Effector memory CD4-positive, alpha-beta T cell (primary cell): ENCODE measurements around the gene EXOC3L1.

ENCODE experiments used
- DNase-seq, 3 donors: peaks; one replicate each; pipeline ENCODE4 v3.0.0-alpha.2; 2020
- H3K27ac ChIP-seq: 2 replicates; pipeline ENCODE4 v1.7.0; 2013; ENCODE audit warnings: mild to moderate bottlenecking, low read length, moderate library complexity; ENCODE audit not compliant: insufficient read depth, poor library complexity, severe bottlenecking
- H3K27me3 ChIP-seq: replicated peaks from 2 replicates; pipeline ENCODE4 v1.7.0; 2013; ENCODE audit warnings: mild to moderate bottlenecking, low read length; ENCODE audit not compliant: insufficient read depth, control insufficient read depth, poor library complexity, severe bottlenecking
- H3K36me3 ChIP-seq: 2 replicates; pipeline ENCODE4 v1.7.0; 2013; ENCODE audit warnings: mild to moderate bottlenecking, low read length, moderate library complexity; ENCODE audit not compliant: control insufficient read depth, insufficient read depth
- H3K4me1 ChIP-seq: 2 replicates; pipeline ENCODE4 v1.7.0; 2013; ENCODE audit warnings: low read length, mild to moderate bottlenecking; ENCODE audit not compliant: control insufficient read depth, insufficient read depth, poor library complexity, severe bottlenecking
- H3K4me3 ChIP-seq: 2 replicates; pipeline ENCODE4 v1.7.0; 2013; ENCODE audit warnings: low read length, low read depth, mild to moderate bottlenecking; ENCODE audit not compliant: insufficient read depth, poor library complexity, severe bottlenecking
- H3K9me3 ChIP-seq: 2 replicates; pipeline ENCODE4 v1.7.0; 2013; ENCODE audit warnings: mild to moderate bottlenecking, low read length, moderate library complexity; ENCODE audit not compliant: control insufficient read depth
- total RNA-seq, 3 donors: gene quantifications; one replicate each; lab custom pipeline; 2026; lab: John Stamatoyannopoulos, UW

Gene EXOC3L1, protein sequence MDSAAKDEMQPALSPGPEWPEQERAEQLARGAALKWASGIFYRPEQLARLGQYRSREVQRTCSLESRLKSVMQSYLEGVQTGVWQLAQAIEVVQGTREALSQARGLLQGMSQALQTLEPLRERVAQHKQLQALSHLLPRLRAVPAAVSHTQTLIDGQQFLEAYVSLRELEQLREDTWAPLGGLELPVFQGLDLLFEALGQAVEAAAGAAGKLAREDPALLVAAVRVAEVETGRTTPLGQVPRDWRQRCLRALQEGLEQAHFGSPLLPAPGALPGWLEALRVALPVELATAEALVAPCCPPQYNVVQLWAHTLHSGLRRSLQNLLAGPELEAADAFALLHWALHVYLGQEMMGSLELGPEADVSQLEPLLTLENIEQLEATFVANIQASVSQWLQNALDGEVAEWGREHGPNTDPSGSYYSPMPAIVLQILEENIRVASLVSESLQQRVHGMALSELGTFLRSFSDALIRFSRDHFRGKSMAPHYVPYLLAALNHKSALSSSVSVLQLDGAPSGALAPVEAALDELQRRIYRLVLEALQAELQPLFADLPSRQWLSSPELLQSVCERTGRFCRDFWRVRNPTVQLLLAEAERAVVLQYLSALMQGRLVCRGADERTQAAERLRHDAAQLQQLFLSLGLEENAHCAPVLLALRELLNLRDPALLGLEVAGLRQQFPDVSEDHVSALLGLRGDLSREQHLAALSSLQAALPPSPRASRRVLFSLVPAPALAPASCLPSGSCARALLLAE
- total RNA-seq: 0 to 0.52 (median 0) reads per million in 3 donors

DNA sequence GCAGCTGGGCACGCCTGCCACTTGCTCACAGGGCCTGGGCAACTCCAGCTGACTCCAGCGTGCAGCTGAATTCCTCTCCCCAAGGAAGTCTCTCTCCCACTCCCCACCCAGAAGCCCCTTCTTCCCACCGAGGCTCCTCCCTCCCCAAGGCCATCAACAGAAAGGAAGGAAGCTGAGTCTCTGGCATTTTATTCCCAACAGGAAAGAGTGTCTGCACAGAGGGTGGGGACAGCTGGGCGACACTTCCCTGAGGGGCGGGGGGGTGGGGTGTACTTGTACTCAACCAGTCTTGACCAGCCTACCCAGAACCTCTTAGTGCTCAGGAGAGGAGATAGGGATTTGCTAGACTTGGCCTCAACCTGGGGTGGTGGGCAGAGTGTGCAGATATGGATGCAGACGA is at the start of gene EXOC3L1:
Gene EXOC3L1 (minus strand): TSS at position 96 of the 400 bp plus-strand sequence. CDS start 460 bp downstream, outside the sequence.
- DNase-seq: no peak
- no peak within 1 kb of the TSS for H3K27ac ChIP-seq
- H3K4me1 ChIP-seq: peaks cover 32% of the 10 kb centered on the region
- H3K9me3 ChIP-seq: no peaks in the 10 kb centered on the region
- H3K27me3 ChIP-seq: no peaks in the 10 kb centered on the region
- H3K4me3 ChIP-seq: no peak within 1 kb of the TSS
- peaks cover 8% of the 10 kb centered on the region for H3K36me3 ChIP-seq

DNA sequence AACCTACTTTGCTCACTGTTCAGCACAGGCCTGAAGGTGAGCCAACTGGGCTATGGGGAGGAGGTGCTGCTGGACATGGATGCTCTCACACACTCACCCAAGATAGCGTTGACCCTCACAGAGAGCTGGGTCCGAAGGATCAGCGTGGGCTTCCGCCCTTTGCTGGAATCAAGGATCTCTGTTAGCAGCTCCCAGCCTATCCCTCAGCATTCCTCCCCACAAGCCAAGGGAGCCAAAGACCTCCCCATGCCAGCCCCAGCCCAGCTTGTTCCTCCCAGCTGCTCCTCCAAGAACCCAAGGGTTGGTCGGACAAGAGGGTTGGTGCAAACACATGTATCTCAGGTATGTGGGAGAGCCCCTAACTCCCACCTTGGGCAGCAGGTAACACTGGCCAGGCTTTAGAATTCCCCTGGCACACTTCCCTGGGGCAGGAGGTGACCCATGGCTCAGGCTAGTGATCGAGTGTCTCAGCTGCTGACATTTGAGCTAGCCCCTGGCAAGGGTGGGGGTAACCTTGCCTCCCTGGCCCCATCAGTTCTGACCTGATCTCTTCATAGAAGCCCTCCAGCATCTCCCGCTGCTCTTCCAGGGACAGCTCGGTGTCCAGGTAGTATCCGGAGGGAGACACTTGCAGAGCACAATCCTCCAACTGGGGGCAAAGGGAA is 49.0 kb upstream of the EXOC3L1 start:
- DNase-seq: no peak
- H3K9me3 ChIP-seq: no peaks in the 10 kb centered on the region
- H3K4me1 ChIP-seq: peaks cover 14% of the 10 kb centered on the region
- no peak overlapping the region for H3K4me3 ChIP-seq
- H3K27me3 ChIP-seq: no peaks in the 10 kb centered on the region
- H3K36me3 ChIP-seq: peaks cover 32% of the 10 kb centered on the region
- H3K27ac ChIP-seq: no peak overlapping the region

DNA sequence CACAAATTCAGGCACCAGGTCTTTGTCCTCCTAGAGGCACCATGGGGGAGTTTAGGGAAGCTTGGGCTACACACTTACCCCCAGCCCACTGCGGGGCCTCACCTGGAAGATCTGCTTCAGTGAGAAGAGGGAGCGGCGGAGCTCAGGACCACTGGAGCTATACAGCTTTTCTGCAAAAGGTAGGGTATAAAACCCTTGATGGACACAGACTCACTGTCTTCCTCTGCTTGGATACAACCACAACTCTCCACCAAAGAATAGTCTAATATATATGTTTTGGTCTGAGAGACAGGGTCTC is 48.3 kb upstream of the EXOC3L1 start:
- no peak for DNase-seq
- Histone ChIP-seq H3K27me3 (no peaks in the 10 kb centered on the region), H3K4me3 (no peak overlapping the region), H3K4me1 (peaks cover 7% of the 10 kb centered on the region), H3K36me3 (peaks cover 33% of the 10 kb centered on the region), H3K27ac (no peak overlapping the region), H3K9me3 (no peaks in the 10 kb centered on the region)

DNA sequence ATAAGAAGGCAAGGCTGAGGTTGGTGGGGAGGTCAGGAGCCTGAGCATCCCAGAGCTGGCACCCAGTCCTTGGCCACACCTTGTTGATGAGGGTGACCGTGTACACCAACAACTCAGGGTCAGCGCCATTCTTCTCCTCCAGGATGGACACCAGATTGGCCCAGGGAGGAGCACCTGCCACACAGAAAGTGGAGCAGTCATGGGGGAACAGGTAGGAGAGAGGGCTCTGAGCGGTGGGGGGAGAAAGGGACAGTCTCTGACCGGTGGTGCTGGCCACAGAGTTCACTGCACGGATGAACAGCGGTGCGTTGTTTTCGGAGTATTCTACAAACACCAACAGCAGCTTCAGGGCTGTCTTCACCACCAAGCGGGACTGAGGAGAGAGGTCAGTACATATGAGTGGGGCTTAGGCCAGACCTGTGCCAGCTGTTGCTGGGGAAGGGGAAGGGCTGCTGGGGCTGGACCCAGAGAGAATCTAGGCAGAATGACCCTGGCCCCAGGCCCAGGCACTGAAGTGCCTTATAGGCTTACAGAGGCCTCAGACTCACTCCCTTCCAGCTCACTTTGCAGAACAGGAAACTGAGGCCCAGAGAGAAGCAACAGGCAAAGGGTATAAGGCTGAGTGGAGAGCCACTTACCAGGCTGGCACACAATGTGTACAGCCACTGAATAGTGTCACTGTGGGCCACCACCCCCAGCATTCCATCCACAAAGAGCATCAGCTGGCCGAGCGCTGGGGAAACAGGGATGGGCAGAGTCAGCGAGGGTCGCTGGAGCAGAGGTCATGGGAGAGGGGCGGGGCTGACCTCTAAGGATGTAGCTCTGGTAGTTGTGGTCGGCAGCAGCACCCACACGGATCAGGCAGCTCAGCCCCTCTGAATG is 47.7 kb upstream of the EXOC3L1 start:
- Histone ChIP-seq H3K9me3 (no peaks in the 10 kb centered on the region), H3K36me3 (peaks cover 33% of the 10 kb centered on the region), H3K27me3 (no peaks in the 10 kb centered on the region), H3K4me3 (no peak overlapping the region), H3K27ac (peak overlapping the region; percentile 7), H3K4me1 (peaks cover 7% of the 10 kb centered on the region)
- no peak for DNase-seq

DNA sequence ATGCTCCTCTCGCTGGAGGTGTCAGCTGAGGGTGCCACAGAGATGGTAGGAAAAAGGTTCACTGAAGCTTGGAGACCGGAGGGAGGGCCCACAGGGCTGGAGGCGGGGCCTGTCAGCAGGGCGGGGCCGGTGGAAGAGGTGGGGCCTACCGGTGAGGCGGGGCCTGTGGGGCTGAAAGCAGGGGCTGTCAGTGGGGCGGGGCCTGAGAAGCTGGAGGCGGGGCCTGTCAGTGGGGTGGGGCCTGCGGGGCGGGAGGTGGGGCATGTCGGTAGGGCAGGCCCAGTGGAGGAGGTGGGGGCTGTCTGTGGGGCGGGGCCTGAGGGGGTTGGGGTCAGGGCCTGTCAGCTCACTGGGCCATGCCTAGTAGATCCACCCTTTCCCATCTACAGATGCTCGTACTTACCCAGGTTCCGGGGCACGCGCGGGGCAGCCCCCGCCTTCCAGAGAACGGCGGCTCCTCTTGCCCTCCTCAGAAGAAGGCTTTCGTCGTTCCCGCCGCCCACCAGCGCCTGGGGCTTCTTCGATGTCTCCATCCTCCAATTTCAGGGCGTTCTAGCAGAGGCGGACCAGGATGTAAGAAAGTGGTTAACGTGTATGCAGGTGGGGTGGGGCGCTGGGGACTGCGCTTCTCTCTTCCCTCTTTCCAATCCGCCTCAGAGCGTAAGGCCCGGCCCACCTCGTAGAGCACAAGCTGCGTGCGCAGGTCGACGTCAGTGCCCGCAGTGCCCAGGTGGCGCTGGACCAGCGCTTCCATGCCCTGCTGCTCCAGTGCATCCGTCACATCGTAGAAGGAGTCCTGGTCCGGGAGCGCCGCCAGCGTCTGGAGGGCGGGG is 46.8 kb upstream of the EXOC3L1 start:
- Histone ChIP-seq H3K27ac (peak overlapping the region; percentile 71), H3K27me3 (no peaks in the 10 kb centered on the region), H3K4me3 (no peak overlapping the region), H3K4me1 (peaks cover 7% of the 10 kb centered on the region), H3K9me3 (no peaks in the 10 kb centered on the region), H3K36me3 (peaks cover 33% of the 10 kb centered on the region)
- DNase-seq: peak; percentile 74 to 83 (median 77)

DNA sequence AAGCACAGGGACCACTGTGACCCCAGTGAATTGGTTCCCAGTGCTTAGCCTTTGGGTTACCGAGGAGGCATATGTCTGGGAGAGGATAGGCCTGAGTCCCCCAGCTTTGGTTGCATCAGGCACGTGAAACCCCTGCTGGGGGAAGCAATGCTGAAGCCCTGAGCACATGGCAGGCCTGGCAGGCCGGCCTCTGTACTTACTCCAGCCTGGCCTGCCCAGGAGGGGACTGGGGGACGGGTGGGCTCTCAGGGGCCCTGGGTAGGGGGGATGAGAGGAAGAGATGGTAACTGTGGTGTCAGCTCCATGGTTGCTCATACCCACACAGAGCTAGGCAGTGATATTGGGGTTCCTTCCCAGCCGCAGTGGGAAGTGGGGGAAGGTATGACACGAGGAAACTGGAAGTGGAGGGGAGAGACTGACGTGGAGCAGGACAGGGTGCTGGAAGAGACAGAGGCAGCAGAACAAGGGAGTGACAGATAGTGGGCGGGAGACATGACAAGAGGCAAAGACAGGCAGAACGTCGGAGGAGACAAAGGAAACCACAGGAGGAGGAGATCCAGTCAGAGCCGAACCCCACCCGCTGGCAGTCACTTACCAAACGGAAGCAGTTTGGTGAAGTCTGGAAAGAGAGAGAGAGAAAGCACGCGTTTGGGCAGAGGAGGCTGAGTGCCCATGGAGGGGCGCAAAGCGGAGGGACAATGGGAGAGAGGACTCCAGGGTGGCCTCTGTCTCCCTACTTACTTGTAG is 46.1 kb upstream of the EXOC3L1 start:
- peak; percentile 57 to 68 (median 62) for DNase-seq
- Histone ChIP-seq H3K27ac (peak overlapping the region; percentile 71), H3K4me1 (peaks cover 7% of the 10 kb centered on the region), H3K27me3 (no peaks in the 10 kb centered on the region), H3K9me3 (no peaks in the 10 kb centered on the region), H3K36me3 (peaks cover 40% of the 10 kb centered on the region), H3K4me3 (no peak overlapping the region)

DNA sequence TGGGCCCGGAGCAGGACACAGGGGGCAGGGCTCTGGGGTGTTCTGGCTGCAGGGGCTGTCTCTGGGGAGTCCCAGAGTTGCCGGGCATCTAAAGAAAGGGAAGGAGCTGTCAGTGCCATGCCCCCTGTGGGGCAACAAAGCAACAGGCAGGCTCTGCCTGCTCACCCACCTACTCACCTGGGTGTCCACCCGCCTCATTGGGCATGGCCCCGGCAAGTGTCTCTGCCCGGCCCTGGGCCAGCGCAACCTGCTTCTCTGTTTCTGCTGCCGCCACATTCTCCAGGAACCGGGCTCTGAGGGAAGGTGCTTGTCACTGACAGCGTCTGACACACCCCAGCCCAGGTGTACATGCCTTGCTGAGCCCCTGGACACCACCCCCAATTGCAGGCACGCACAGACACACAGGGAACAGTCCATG is 44.3 kb upstream of the EXOC3L1 start:
- no peak overlapping the region for H3K4me3 ChIP-seq
- H3K9me3 ChIP-seq: no peaks in the 10 kb centered on the region
- DNase-seq: no peak
- H3K27me3 ChIP-seq: no peaks in the 10 kb centered on the region
- peaks cover 52% of the 10 kb centered on the region for H3K36me3 ChIP-seq
- no peak overlapping the region for H3K27ac ChIP-seq
- peaks cover 7% of the 10 kb centered on the region for H3K4me1 ChIP-seq

DNA sequence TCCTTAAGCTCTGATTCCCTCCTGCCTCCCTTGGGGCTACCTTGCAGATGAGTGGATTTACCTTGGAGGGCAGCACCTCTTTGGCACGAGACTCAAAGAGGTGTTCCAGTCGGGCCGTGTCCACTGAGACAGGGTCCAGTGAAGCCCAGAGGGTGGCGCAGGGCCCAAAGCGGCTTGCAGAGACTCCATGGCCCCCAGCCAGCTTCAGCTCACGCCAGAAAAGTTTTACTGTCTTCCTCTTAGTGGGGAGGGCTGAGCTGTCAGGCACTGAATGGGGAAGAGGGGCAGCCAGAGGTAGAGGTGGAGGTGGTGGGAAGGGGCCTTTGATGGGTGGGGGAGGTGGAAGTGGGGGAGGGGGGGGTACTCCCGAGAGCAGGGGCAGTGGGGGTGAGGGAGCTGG is 43.7 kb upstream of the EXOC3L1 start:
- DNase-seq: no peak
- Histone ChIP-seq H3K4me1 (peaks cover 7% of the 10 kb centered on the region), H3K27me3 (no peaks in the 10 kb centered on the region), H3K4me3 (no peak overlapping the region), H3K27ac (no peak overlapping the region), H3K9me3 (no peaks in the 10 kb centered on the region), H3K36me3 (peaks cover 55% of the 10 kb centered on the region)
